ENCODE results near the gene DOCK2.
A peak's percentile ranks its signal among the peaks of the same experiment; 100 is the strongest.
"Not testable (repeated sequence)": the region's sequence is repeated elsewhere in the genome, so short reads cannot be mapped to it uniquely, and the experiment has no call there.

Gene DOCK2

GRCh38 chr5:169637085-169637548 lies at the start of gene DOCK2:
DOCK2 (plus strand) TSS chr5:169637275; CDS start chr5:169637327, 52 bp downstream.
- peak; percentile 42 for DNase-seq (ENCODE audit: low spot score)

- no peak for DNase-seq (ENCODE audit: low spot score)
Observed at GRCh38 chr5:169590602-169591001, 46.5 kb upstream of the DOCK2 start.

GRCh38 chr5:169591636-169592035 lies 45.4 kb upstream of the DOCK2 start:
- no peak for DNase-seq (ENCODE audit: low spot score)

- DNase-seq (ENCODE audit: low spot score), result no peak
Observed at GRCh38 chr5:169592937-169593650, 44.0 kb upstream of the DOCK2 start.

- DNase-seq (ENCODE audit: low spot score), result no peak
Observed at GRCh38 chr5:169595172-169595820, 41.8 kb upstream of the DOCK2 start.

- DNase-seq (ENCODE audit: low spot score), result no peak
Observed at GRCh38 chr5:169599451-169599850, 37.6 kb upstream of the DOCK2 start.

- DNase-seq (ENCODE audit: low spot score), result no peak
Observed at GRCh38 chr5:169602535-169602934, 34.5 kb upstream of the DOCK2 start.

- DNase-seq (ENCODE audit: low spot score), result no peak
Observed at GRCh38 chr5:169606279-169606678, 30.8 kb upstream of the DOCK2 start.

GRCh38 chr5:169607882-169608281 lies 29.2 kb upstream of the DOCK2 start:
- DNase-seq (ENCODE audit: low spot score), result no peak

GRCh38 chr5:169609716-169610115 lies 27.4 kb upstream of the DOCK2 start:
- DNase-seq (ENCODE audit: low spot score), result no peak

GRCh38 chr5:169610606-169611005 lies 26.5 kb upstream of the DOCK2 start:
- DNase-seq (ENCODE audit: low spot score), result no peak

GRCh38 chr5:169615561-169615960 lies 21.5 kb upstream of the DOCK2 start:
- no peak for DNase-seq (ENCODE audit: low spot score)

GRCh38 chr5:169624307-169624706 lies 12.8 kb upstream of the DOCK2 start:
- DNase-seq (ENCODE audit: low spot score), result not testable (repeated sequence)

- DNase-seq (ENCODE audit: low spot score), result no peak
Observed at GRCh38 chr5:169626779-169627178, 10.3 kb upstream of the DOCK2 start.

- no peak for DNase-seq (ENCODE audit: low spot score)
Observed at GRCh38 chr5:169627551-169627950, 9.5 kb upstream of the DOCK2 start.

- no peak for DNase-seq (ENCODE audit: low spot score)
Observed at GRCh38 chr5:169628892-169629291, 8.2 kb upstream of the DOCK2 start.

GRCh38 chr5:169629847-169630548 lies 7.1 kb upstream of the DOCK2 start:
- no peak for DNase-seq (ENCODE audit: low spot score)

- no peak for DNase-seq (ENCODE audit: low spot score)
Observed at GRCh38 chr5:169631360-169631759, 5.7 kb upstream of the DOCK2 start.

GRCh38 chr5:169632946-169633345 lies 4.1 kb upstream of the DOCK2 start:
- DNase-seq (ENCODE audit: low spot score), result no peak

- no peak for DNase-seq (ENCODE audit: low spot score)
Observed at GRCh38 chr5:169634606-169635005, 2.5 kb upstream of the DOCK2 start.

GRCh38 chr5:169635936-169636335 lies 1.1 kb upstream of the DOCK2 start:
- no peak for DNase-seq (ENCODE audit: low spot score)

GRCh38 chr5:169636477-169637084 lies 494 bp upstream of the DOCK2 start:
- no peak for DNase-seq (ENCODE audit: low spot score)
